H1 (cell line): Measurements from ENCODE around the gene PITPNB. TPM values are rescaled to one million over a fixed set of nuclear protein-coding genes. Genes with fewer than 3 reads are reported as not detected.

Experiments used
- GTF2F1 ChIP-seq: IDR thresholded peaks from 2 replicates; pipeline ENCODE4 v1.6.1; 2012; ENCODE audit warnings: low read depth, low read length, improper control_type of control experiment, borderline replicate concordance
- JUND ChIP-seq: IDR thresholded peaks from 2 replicates; pipeline ENCODE4 v1.6.1; 2011; ENCODE audit warnings: mild to moderate bottlenecking, improper control_type of control experiment, low read length
- POU5F1 ChIP-seq: IDR thresholded peaks from 2 replicates; pipeline ENCODE4 v1.6.1; 2011; ENCODE audit warnings: low read depth, mild to moderate bottlenecking, low read length, moderate library complexity
- RAD21 ChIP-seq, 2 experiments: IDR thresholded peaks in 1 of 2; conservative IDR thresholded peaks in 1 of 2; 2 replicates each; pipeline ENCODE4 v1.6.1; 2011; ENCODE audit warnings: low read depth in 2 of 2, low read length in 2 of 2, improper control_type of control experiment in 1 of 2, inconsistent platforms in 1 of 2, mild to moderate bottlenecking in 1 of 2, moderate library complexity in 1 of 2
- SP1 ChIP-seq: IDR thresholded peaks from 2 replicates; pipeline ENCODE4 v1.6.1; 2011; ENCODE audit warnings: low read depth, low read length
- SRF ChIP-seq: IDR thresholded peaks from 2 replicates; pipeline ENCODE4 v1.6.1; 2011; ENCODE audit warnings: mild to moderate bottlenecking, low read depth, low read length, moderate library complexity
- USF2 ChIP-seq: IDR thresholded peaks from 2 replicates; pipeline ENCODE4 v1.6.1; 2011; ENCODE audit warnings: low read length, improper control_type of control experiment
- polyA plus RNA-seq, 7 experiments: library from polyadenylated mRNA; depleted of rRNA in 3 of 7; stranded (reverse) in 5 of 7; unstranded in 2 of 7; fragments of >200 nt in 5 of 7; fragments of 200-250 nt in 2 of 7; gene quantifications; 1 replicate in 5 of 7; 2 replicates in 1 of 7; 4 replicates in 1 of 7; pipeline versions ENCODE4 v1.2.1 to v1.2.3, GENCODE V29; 2011 to 2013; ENCODE audit warnings: missing spikeins in 2 of 7, mixed read lengths in 2 of 7
- total RNA-seq: library from RNA; stranded (reverse); fragmentation: NEBNext Ultra II Directional; extraction: Animal tissue kit (Norgen Biotek cat#: 25700); gene quantifications from 2 replicates; pipeline ENCODE4 v1.2.1, GENCODE V29; 2021

PITPNB gene
- total and polyA plus RNA-seq, 2 of the 8 experiments (the other 6 are each of a cell fraction or from before 2014, with no cell fraction given): 24.6 to 89.3 TPM

GRCh38 chr22:27846248-27846757, 72.8 kb downstream of the PITPNB start (continued):
- no peak for TF ChIP-seq USF2
- no peak for TF ChIP-seq SRF
- TF ChIP-seq POU5F1: no peak
- no peak for TF ChIP-seq GTF2F1
- no peak for TF ChIP-seq JUND
- TF ChIP-seq SP1: no peak
- TF ChIP-seq RAD21 (IDR thresholded peaks at IDR 0.05 in 1 of 2, conservative IDR thresholded peaks at IDR 0.05 in 1 of 2; ENCODE audit: low read depth in 2 of 2, low read length in 2 of 2): no peak
